SK-MEL-5 (cell line): ENCODE measurements around the gene GMEB2. TPM values are rescaled to one million over a fixed set of nuclear protein-coding genes. Genes with fewer than 3 reads are reported as not detected.
A peak's percentile ranks its signal among the peaks of the same experiment; 100 is the strongest.
"Not testable (repeated sequence)": the region's sequence is repeated elsewhere in the genome, so short reads cannot be mapped to it uniquely, and the experiment has no call there.

ENCODE experiments used
- DNase-seq: peaks from one replicate; pipeline ENCODE4 v3.0.0-alpha.2; 2016; ENCODE audit warnings: low read depth, low spot score
- in situ Hi-C: cut with HindIII; loops from 2 replicates; pipeline ENCODE4 v1.10.0; 2016; ENCODE audit warnings: low sequenced_read_pairs, high pct_unique_total_duplicates, low pct_unique_long_range_greater_than_20kb
- total RNA-seq: library from RNA; depleted of rRNA; stranded (reverse); fragments of >200 nt; shearing (Covaris generic); gene quantifications from 2 replicates; pipeline ENCODE4 v1.2.3, GENCODE V29; 2014

GMEB2 gene
- total RNA-seq, 1 experiment from 2014 or later = 10.5 TPM

- in situ Hi-C loops = no loop called here
- peak; percentile 29 for DNase-seq
These were observed 1.0 kb downstream of the GMEB2 start for GRCh38 chr20:63625771-63626423.

- in situ Hi-C loops = no loop called here
- DNase-seq = peak; percentile 37
These were observed 2.4 kb downstream of the GMEB2 start for GRCh38 chr20:63624486-63624885.

DNA sequence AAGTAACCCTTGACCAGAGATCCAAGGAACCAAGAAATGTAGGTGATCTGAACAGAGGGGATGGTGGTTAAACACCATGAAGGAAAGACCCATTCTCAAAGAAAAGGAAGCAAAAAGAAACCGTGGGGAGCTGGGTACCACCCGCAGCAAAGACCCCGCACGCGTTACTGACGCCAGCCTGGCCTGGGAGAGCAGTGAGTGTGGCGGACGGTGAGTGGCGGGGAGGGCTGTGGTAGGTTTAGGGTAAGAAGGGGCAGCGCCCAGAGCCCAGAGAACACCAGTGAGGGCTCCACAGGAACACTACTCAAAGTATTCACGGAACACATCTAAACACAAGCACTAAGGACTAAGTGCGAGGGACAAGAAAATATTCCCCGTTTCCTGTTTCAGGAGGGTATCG is 4.2 kb downstream of the GMEB2 start:
- no peak for DNase-seq
- in situ Hi-C loops = no loop called here

DNA sequence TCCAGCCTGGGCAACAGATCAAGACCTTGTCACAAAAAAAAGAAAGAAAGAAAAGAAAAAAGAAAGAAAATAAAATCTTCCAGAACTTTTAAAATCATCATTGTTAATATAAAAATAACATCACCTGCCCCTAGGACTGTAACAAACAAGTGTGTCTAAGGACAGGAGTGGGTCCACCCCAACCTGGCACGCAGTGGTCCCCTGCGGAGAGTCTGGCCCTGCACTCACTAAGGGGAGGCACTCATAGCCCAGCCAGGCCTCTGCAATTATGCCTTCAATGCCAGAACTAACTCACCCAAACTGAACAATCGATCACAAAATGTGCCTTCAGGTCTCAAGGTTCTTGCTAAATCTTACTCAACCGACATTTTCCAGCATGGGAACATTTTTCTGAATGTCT is 4.8 kb downstream of the GMEB2 start:
- DNase-seq = no peak

GRCh38 chr20:63620991-63621390 is 5.9 kb downstream of the GMEB2 start:
- in situ Hi-C loops = no loop called here

More for the DNA sequence above, 4.8 kb downstream of the GMEB2 start:
- in situ Hi-C loops = no loop called here

GRCh38 chr20:63619505-63619904 is 7.4 kb downstream of the GMEB2 start:
- in situ Hi-C loops = no loop called here
- no peak for DNase-seq

More at GRCh38 chr20:63620991-63621390, 5.9 kb downstream of the GMEB2 start:
- DNase-seq = no peak

GRCh38 chr20:63619086-63619485 is 7.8 kb downstream of the GMEB2 start:
- in situ Hi-C loops = no loop called here

DNA sequence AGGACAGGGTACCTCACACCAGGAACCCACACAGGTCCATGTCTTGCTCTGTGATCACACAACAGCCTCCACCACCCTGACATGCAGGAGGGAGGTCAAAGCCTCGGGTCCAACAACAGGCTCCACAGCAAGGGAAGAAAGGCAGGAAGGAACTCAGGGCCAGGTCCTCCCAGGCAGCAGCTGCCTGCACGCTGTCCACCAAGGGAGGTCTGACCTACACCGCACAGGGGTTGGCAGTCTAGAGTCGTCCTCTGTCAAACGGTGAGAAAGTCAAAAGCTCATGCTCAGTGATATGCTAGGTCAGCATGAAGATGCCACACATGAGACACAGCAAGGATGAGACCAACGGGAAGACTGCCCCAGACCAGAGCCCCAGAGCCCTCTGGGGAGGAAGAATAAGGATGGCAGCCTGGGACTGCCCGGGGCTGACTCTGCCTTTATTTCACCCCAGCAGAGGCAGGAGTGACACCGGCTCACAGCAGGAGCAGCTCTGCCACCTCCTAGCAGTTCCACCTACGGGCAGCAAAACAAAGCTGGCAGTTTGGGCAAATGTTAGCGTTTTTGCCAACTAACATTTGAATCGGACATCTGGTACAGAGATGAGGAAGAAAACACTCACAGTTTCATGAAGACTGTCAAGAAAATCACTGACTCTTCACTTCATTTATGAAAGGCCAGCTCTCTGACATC is 8.5 kb downstream of the GMEB2 start:
- in situ Hi-C loops = no loop called here
- no peak for DNase-seq

More at GRCh38 chr20:63619086-63619485, 7.8 kb downstream of the GMEB2 start:
- DNase-seq = no peak

DNA sequence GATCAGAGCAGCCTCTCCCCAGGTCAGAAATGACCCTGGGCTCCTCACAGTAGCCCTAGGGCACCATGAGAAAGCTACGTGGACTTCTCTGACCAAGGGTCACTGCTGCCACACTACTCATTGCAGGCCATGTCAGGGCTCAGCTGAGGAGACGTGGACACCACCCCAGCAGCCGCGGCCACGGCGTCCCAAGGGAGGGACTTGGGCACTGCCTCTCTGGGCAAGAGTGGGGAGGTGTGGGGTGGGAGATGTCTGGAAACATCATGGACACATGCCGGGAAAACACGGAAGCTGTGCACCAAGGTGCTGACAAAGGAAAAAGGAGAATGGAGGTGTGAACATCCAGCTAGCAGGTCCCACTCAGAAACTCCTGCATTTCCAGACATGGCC is 9.0 kb downstream of the GMEB2 start:
- in situ Hi-C loops = no loop called here
- DNase-seq = no peak

DNA sequence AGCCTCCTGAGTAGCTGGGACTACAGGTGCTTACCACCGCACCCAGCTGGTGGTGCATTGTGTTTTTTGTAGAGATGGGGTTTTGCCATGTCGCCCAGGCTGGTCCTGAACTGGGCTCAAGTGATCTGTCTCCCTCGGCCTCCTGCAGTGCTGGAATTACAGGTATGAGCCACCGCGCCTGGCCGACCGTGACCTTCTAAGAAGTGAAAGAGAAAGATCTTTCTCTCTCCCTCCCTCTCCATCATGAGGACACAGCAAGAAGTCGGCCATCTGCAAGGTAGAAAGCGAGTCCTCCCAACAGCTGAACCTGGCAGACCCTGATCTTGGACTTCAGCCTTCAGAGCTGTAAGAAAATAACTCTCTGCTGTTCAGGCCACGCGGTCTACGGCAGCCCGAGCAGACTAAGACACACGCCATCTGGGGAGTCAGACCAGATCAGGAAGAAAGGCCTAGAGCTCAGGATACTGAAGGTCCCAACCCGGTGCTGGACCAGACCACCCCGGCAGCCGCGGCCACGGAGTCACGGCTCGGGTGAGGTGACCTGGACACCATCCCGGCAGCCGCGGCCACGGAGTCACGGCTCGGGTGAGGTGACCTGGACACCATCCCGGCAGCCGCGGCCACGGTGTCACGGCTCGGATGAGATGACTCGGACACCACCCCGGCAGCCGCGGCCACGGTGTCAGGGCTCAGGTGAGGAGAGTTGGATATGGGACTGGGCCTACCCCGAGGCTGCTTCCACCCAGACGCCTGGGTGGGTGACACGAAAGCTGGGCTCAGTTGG is 9.6 kb downstream of the GMEB2 start:
- in situ Hi-C loops = no loop called here
- DNase-seq = no peak

DNA sequence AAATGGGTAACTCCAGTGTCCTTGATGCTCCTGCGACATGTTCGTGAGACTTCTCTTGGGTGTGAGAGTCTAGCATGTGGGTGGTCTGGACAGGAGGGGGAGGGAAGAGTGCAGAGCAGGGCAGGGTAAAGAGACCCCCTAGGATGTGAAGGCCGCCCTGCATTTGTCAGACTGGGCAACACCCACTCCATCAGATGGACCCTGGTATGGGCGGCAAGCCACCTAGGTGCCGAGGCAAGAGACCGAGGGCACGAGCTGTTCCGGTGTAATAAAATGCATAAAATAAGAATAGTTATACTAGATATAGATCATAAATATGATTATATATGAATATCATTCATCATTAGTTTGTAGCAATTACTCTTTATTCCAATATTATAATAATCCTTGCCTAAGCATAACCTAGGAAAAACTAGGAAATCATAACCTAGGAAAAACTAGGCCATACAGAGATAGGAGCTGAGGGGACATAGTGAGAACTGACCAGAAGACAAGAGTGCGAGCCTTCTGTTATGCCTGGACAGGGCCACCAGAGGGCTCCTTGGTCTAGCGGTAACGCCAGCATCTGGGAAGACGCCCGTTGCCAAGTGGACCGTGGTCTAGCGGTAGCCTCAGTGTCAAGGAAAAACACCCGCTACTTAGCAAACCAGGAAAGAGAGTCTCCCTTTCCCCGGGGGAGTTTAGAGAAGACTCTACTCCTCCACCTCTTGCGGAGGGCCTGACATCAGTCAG is 12.9 kb downstream of the GMEB2 start:
- peak; percentile 17 for DNase-seq
- in situ Hi-C loops = not testable (repeated sequence)

DNA sequence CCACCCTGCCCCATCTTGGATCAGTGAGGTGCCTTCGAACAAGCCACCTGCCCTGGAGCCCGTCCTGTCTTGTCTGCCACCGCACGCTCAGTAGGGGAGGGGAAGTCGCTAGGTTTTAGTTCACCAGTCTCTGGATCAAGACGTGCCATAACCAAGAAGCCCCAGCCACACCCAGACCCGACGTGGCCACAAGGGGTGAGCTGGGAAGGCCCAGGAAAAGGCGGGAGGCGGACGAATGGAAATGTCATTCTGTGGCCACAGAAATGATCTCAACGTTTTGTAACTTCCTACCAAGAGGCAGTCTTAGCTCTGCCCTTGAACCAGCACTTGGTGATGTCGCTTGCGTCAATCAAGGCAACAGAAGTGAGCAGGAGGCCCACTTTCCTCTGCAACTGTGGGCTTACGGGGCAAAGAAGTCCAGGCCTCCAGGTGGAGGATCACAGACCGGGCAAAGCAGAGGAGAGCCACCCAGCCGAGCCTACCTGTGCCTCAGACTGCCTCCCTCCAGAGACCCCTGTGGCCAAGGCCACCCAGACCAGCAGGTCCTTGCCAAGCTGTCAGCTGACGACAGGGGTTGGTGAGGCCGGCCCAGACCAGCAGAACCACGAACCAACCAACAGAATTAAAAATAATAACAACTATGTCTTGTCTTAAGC is 14.5 kb downstream of the GMEB2 start:
- no peak for DNase-seq
- in situ Hi-C loops = no loop called here

DNA sequence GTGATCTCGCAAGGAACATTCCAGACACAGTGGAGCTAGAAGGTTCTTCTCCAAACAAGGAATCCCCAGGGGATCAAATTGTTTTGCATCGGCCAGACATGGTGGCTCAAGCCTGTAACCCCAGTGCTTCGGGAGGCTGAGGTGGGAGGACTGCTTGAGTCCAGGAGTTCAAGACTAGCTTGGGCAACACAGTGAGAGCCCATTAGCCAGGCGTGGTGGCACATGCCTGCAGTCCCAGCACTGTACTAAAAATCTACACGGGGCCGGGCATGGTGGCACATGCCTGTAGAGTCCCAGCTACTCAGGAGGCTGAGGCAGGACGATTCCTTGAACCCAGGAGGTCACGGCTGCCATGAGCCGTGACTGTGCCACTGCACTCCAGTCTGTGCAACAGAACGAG is 15.3 kb downstream of the GMEB2 start:
- DNase-seq = no peak
- in situ Hi-C loops = no loop called here

DNA sequence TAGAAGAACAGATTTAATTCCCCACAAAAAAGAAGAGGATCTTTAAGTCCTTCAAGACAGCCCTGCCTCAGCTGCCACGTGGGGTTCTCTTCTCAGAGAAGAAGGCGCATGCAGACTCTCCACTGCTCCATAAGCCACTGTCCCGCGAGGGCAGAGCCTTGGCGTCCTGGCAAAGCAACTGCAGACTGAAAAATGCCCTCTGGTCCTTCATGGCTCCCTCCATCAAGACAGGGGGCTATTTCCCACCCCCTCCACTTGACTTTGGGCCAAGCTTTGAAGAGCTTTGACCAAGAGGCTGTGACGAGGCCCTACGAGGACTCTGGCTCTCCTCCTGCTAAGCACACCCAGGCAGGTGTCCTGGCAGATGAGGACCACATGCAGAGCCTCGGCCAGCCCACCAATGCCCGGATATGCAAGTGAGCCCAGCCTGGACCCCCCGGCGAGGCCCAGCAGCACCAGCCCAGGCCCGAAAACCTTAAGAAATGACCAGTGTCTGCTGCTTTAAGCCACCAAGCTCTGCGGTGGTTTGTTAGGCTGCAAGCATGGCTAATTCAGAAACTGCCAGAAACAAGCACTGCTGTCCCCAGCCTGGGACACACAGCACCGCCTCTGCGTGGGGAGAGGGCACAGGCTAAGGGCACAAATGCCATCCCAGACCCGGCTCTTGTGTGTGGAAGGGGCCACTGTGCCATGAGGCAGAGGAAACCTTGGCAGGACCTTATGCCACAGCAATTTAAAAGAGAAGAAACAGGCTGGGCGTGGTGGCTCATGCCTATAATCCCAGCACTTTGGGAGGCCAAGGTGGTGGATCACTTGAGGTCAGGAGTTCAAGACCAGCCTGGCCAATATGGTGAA is 16.1 kb downstream of the GMEB2 start:
- in situ Hi-C loops = no loop called here
- no peak for DNase-seq

DNA sequence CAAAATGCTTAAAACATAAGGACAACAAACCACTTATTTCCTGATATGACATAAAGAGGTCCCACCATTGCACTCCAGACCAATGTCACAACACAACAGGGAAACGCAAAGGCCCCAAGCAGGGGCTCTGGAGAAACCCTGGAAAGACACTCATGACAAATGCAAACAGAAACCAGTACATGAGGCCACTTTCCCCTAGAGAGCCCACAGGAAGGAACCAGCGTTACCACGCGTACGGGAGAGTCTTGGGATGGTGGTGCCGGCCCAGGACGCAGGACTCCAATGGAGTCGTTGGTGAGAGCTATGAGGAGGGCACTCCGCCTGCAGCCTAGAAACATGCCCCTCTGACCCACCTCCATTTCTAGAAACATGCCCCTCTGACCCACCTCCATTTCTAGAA is 20.2 kb downstream of the GMEB2 start:
- no peak for DNase-seq
- in situ Hi-C loops = no loop called here

GRCh38 chr20:63602321-63602720 is 24.6 kb downstream of the GMEB2 start:
- DNase-seq = no peak
- in situ Hi-C loops = no loop called here

DNA sequence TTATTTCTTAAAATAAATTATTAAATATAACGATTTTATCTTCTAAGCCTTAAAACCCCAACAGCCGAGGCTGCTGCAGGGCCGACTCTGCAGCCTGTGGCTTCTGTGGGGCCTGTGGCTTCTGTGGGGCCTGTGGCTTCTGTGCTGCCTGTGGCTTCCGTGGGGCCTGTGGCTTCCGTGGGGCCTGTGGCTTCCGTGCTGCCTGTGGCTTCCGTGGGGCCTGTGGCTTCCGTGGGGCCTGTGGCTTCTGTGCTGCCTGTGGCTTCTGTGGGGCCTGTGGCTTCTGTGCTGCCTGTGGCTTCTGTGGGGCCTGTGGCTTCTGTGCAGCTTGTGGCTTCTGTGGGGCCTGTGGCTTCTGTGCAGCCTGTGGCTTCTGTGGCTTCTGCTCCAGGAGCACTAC is 25.2 kb downstream of the GMEB2 start:
- DNase-seq, in situ Hi-C loops: not testable (repeated sequence)
